HepG2 (cell line): ENCODE measurements around the gene JMJD6. TPM values are rescaled to one million over a fixed set of nuclear protein-coding genes. Genes with fewer than 3 reads are reported as not detected.

ENCODE experiments used
- BORCS8-MEF2B ChIP-seq: sonication (generic); formaldehyde crosslinking; IDR thresholded peaks from 2 replicates; pipeline ENCODE4 v1.8.0; 2022; ENCODE audit warnings: mild to moderate bottlenecking, missing genetic modification reagents
- FOXM1 ChIP-seq: sonication (generic); formaldehyde crosslinking; IDR thresholded peaks from 2 replicates; pipeline ENCODE4 v1.5.0; 2020; ENCODE audit warnings: missing genetic modification reagents
- GABPB1 ChIP-seq: IDR thresholded peaks from 2 replicates; pipeline ENCODE4 v1.6.1; 2016; ENCODE audit warnings: mild to moderate bottlenecking, missing genetic modification reagents, moderate library complexity, missing compliant biosample characterization
- HDAC6 ChIP-seq: fragments of 200-600 bp; sonication (generic); IDR thresholded peaks from 2 replicates; pipeline ENCODE4 v1.7.0; 2017; ENCODE audit warnings: mild to moderate bottlenecking, antibody characterized with exemption, low read length, low read depth
- PCBP2 ChIP-seq: fragments of 200-400 bp; formaldehyde crosslinking; optimal IDR thresholded peaks from 2 replicates; pipeline ENCODE3; 2018; ENCODE audit warnings: low read length, low read depth; ENCODE audit not compliant: poor library complexity, severe bottlenecking
- PRMT3 ChIP-seq: sonication (generic); formaldehyde crosslinking; IDR thresholded peaks from 2 replicates; pipeline ENCODE4 v1.8.1; 2022; ENCODE audit warnings: low read depth, mild to moderate bottlenecking, moderate library complexity, missing genetic modification reagents, borderline replicate concordance
- TBL1XR1 ChIP-seq: fragments of 150-350 bp; IDR thresholded peaks from 2 replicates; pipeline ENCODE4 v1.6.1; 2014; ENCODE audit warnings: borderline replicate concordance, low read length; ENCODE audit not compliant: partially characterized antibody
- ZFP62 ChIP-seq: sonication (generic); formaldehyde crosslinking; IDR thresholded peaks from 2 replicates; pipeline ENCODE4 v1.4.0; 2020; ENCODE audit warnings: missing genetic modification reagents
- ZNF232 ChIP-seq: sonication (generic); formaldehyde crosslinking; IDR thresholded peaks from 2 replicates; pipeline ENCODE4 v1.4.0; 2020; ENCODE audit warnings: missing genetic modification reagents, borderline replicate concordance
- ZNF235 ChIP-seq: sonication (generic); formaldehyde crosslinking; IDR thresholded peaks from 2 replicates; pipeline ENCODE4 v1.8.1; 2023; ENCODE audit warnings: mild to moderate bottlenecking, missing genetic modification reagents, borderline replicate concordance
- ZNF550 ChIP-seq: sonication (generic); formaldehyde crosslinking; IDR thresholded peaks from 2 replicates; pipeline ENCODE4 v1.4.0; 2020; ENCODE audit warnings: mild to moderate bottlenecking, missing genetic modification reagents, borderline replicate concordance
- ZNF773 ChIP-seq: sonication (generic); formaldehyde crosslinking; IDR thresholded peaks from 2 replicates; pipeline ENCODE4 v1.4.0; 2020; ENCODE audit warnings: missing genetic modification reagents, borderline replicate concordance
- polyA plus RNA-seq, 8 experiments: library from polyadenylated mRNA; depleted of rRNA in 3 of 8; stranded (reverse) in 7 of 8; unstranded in 1 of 8; fragments of >200 nt; fragmentation: Illumina TruSeq in 4 of 8; extraction: Trizol in 4 of 8; gene quantifications; 2 replicates each; pipeline versions ENCODE4 v1.2.1 to v1.2.3, GENCODE V29; 2011 to 2016; ENCODE audit warnings: low read depth in 4 of 8, missing spikeins in 1 of 8, mixed read lengths in 1 of 8; ENCODE audit not compliant: insufficient read depth in 1 of 8
- total RNA-seq, 5 experiments: library from RNA; depleted of rRNA; stranded (reverse); fragments of >200 nt; fragmentation: Illumina TruSeq; extraction: Trizol; gene quantifications; 2 replicates each; pipeline ENCODE4 v1.2.3, GENCODE V29; 2016; ENCODE audit warnings: low read depth in 1 of 5
- TF ChIP-seq, protein P1 (sequence below): sonication (generic); formaldehyde crosslinking; conservative IDR thresholded peaks from 2 replicates; pipeline ENCODE4 v1.8.1; 2023; ENCODE audit warnings: missing genetic modification reagents
- TF ChIP-seq, protein P2 (sequence below), 2 experiments: sonication (generic) in 1 of 2; formaldehyde crosslinking in 1 of 2; IDR thresholded peaks; 2 replicates each; pipeline versions ENCODE4 v1.4.0 to v1.6.1; 2018 to 2020; ENCODE audit warnings: missing genetic modification reagents in 2 of 2, borderline replicate concordance in 1 of 2, low read depth in 1 of 2, mild to moderate bottlenecking in 1 of 2, missing biosample characterization in 1 of 2
- TF ChIP-seq, protein P3 (sequence below): sonication (generic); formaldehyde crosslinking; IDR thresholded peaks from 2 replicates; pipeline ENCODE4 v1.5.0; 2020; ENCODE audit warnings: mild to moderate bottlenecking, low read depth, missing genetic modification reagents, borderline replicate concordance
- TF ChIP-seq, protein P4 (sequence below): sonication (generic); formaldehyde crosslinking; IDR thresholded peaks from 2 replicates; pipeline ENCODE4 v1.9.0; 2021; ENCODE audit warnings: mild to moderate bottlenecking, missing genetic modification reagents

Gene JMJD6
- total and polyA plus RNA-seq, 2 of the 13 experiments (the other 11 are each of a cell fraction or from before 2014, with no cell fraction given), result 33.6 to 41.0 TPM

DNA sequence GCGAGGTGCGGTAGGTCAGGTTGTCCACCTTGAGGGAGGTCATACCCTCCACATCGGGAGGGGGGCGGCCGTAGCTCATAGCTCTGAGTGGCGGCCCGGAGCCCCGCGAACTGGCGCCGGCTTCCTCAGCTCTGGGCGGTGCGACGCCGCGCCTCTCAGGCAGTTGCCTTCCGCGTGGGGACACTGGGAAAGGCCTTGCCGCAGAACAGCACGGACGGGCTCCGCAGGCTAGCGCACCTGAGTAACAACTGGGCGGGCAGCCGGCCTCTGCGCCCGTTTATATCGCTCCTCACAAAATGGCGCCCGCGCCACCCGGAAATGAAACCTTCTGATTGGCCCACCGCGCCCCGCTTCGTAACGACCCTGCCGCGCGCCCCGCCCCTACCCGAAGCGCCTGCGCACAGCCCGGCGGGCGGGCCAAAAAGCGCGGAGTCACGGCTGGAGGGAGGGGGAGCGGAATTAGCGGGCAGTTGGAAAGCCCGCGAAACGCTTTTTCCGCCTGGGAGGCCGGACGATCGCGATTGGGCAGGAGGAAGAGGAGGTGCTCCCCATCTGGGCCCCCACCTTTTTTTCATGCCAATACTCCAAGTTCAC, 10.8 kb upstream of the JMJD6 start, which contains the start of gene SRSF2 (continued):
- TF ChIP-seq, protein P1, sequence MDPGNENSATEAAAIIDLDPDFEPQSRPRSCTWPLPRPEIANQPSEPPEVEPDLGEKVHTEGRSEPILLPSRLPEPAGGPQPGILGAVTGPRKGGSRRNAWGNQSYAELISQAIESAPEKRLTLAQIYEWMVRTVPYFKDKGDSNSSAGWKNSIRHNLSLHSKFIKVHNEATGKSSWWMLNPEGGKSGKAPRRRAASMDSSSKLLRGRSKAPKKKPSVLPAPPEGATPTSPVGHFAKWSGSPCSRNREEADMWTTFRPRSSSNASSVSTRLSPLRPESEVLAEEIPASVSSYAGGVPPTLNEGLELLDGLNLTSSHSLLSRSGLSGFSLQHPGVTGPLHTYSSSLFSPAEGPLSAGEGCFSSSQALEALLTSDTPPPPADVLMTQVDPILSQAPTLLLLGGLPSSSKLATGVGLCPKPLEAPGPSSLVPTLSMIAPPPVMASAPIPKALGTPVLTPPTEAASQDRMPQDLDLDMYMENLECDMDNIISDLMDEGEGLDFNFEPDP, result 0 out of 2 replicates have a peak, but pooled peaks have one; percentile 93
- TF ChIP-seq, protein P2, sequence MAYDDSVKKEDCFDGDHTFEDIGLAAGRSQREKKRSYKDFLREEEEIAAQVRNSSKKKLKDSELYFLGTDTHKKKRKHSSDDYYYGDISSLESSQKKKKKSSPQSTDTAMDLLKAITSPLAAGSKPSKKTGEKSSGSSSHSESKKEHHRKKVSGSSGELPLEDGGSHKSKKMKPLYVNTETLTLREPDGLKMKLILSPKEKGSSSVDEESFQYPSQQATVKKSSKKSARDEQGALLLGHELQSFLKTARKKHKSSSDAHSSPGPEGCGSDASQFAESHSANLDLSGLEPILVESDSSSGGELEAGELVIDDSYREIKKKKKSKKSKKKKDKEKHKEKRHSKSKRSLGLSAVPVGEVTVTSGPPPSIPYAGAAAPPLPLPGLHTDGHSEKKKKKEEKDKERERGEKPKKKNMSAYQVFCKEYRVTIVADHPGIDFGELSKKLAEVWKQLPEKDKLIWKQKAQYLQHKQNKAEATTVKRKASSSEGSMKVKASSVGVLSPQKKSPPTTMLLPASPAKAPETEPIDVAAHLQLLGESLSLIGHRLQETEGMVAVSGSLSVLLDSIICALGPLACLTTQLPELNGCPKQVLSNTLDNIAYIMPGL (CRISPR knock-in tag; IDR thresholded peaks at IDR 0.05; ENCODE audit: borderline replicate concordance in 1 of 2, low read depth in 1 of 2), result peak; percentile 75 to 88
- TF ChIP-seq ZFP62 (CRISPR knock-in tag), result no peak
- TF ChIP-seq, protein P3, sequence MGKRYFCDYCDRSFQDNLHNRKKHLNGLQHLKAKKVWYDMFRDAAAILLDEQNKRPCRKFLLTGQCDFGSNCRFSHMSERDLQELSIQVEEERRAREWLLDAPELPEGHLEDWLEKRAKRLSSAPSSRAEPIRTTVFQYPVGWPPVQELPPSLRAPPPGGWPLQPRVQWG (CRISPR knock-in tag), result no peak
- TF ChIP-seq FOXM1 (CRISPR knock-in tag), result no peak; the same call in 1 of the 2 replicates
- no peak; the same call in 1 of the 2 replicates for TF ChIP-seq PRMT3 (CRISPR knock-in tag)
- peak; percentile 94 for TF ChIP-seq GABPB1 (CRISPR knock-in tag)
- peak; percentile 99 for TF ChIP-seq ZNF550 (CRISPR knock-in tag)
- peak; percentile 56; the same call in 1 of the 2 replicates for TF ChIP-seq BORCS8-MEF2B (CRISPR knock-in tag)
- TF ChIP-seq ZNF235 (CRISPR knock-in tag), result peak; percentile 94
- TF ChIP-seq TBL1XR1, result peak; percentile 87
- TF ChIP-seq ZNF773, result peak; percentile 94; the same call in 1 of the 2 replicates
- TF ChIP-seq, protein P4, sequence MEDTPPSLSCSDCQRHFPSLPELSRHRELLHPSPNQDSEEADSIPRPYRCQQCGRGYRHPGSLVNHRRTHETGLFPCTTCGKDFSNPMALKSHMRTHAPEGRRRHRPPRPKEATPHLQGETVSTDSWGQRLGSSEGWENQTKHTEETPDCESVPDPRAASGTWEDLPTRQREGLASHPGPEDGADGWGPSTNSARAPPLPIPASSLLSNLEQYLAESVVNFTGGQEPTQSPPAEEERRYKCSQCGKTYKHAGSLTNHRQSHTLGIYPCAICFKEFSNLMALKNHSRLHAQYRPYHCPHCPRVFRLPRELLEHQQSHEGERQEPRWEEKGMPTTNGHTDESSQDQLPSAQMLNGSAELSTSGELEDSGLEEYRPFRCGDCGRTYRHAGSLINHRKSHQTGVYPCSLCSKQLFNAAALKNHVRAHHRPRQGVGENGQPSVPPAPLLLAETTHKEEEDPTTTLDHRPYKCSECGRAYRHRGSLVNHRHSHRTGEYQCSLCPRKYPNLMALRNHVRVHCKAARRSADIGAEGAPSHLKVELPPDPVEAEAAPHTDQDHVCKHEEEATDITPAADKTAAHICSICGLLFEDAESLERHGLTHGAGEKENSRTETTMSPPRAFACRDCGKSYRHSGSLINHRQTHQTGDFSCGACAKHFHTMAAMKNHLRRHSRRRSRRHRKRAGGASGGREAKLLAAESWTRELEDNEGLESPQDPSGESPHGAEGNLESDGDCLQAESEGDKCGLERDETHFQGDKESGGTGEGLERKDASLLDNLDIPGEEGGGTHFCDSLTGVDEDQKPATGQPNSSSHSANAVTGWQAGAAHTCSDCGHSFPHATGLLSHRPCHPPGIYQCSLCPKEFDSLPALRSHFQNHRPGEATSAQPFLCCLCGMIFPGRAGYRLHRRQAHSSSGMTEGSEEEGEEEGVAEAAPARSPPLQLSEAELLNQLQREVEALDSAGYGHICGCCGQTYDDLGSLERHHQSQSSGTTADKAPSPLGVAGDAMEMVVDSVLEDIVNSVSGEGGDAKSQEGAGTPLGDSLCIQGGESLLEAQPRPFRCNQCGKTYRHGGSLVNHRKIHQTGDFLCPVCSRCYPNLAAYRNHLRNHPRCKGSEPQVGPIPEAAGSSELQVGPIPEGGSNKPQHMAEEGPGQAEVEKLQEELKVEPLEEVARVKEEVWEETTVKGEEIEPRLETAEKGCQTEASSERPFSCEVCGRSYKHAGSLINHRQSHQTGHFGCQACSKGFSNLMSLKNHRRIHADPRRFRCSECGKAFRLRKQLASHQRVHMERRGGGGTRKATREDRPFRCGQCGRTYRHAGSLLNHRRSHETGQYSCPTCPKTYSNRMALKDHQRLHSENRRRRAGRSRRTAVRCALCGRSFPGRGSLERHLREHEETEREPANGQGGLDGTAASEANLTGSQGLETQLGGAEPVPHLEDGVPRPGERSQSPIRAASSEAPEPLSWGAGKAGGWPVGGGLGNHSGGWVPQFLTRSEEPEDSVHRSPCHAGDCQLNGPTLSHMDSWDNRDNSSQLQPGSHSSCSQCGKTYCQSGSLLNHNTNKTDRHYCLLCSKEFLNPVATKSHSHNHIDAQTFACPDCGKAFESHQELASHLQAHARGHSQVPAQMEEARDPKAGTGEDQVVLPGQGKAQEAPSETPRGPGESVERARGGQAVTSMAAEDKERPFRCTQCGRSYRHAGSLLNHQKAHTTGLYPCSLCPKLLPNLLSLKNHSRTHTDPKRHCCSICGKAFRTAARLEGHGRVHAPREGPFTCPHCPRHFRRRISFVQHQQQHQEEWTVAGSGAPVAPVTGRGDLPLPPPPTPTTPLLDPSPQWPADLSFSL (CRISPR knock-in tag), result no peak
- TF ChIP-seq HDAC6, result 0 out of 2 replicates have a peak, but pooled peaks have one; percentile 59
- TF ChIP-seq ZNF232 (CRISPR knock-in tag), result peak; percentile 98
- TF ChIP-seq PCBP2, result no peak
